ENCODE measurements around the gene OPN4.

DNA sequence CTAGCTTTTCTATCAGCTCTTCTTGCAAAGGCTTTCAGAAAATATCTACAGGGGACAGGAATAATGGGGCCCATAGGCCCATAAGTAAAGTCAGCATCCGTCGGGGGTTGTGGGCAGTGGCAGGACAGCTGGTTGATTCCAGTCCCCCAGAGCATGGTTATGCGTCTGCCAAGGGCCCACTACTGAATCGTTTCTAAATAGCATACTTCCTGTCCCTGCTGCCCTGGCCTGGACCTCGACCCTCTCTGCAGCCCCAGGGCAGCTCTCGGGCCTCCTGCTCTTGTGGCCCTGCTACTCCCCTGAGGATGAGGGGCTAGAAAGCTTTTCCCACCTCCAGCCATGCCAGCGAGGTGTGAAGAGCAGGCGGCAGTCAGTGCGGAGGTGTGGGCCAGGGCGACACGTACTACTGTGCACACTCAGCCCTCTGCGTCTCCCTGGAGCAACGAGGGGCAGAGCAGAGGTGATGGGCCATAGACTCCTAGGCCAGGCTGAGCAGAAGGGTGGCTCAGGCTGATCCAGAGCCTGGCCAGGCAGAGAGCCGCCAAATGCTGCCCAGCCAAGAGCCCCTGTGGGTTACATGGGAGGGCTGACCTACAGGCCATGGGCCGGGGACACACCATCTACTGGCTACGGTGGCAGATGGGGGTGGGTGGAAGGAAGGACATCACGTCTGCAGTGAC, 4.7 kb upstream of the OPN4 start:
- TF ChIP-seq, protein P1, sequence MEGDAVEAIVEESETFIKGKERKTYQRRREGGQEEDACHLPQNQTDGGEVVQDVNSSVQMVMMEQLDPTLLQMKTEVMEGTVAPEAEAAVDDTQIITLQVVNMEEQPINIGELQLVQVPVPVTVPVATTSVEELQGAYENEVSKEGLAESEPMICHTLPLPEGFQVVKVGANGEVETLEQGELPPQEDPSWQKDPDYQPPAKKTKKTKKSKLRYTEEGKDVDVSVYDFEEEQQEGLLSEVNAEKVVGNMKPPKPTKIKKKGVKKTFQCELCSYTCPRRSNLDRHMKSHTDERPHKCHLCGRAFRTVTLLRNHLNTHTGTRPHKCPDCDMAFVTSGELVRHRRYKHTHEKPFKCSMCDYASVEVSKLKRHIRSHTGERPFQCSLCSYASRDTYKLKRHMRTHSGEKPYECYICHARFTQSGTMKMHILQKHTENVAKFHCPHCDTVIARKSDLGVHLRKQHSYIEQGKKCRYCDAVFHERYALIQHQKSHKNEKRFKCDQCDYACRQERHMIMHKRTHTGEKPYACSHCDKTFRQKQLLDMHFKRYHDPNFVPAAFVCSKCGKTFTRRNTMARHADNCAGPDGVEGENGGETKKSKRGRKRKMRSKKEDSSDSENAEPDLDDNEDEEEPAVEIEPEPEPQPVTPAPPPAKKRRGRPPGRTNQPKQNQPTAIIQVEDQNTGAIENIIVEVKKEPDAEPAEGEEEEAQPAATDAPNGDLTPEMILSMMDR (conservative IDR thresholded peaks at IDR 0.05; ENCODE audit: low read length) = no peak
- TF ChIP-seq EZH2phosphoT487 (IDR thresholded peaks at IDR 0.05; ENCODE audit: borderline replicate concordance) = no peak
